ENCODE data around the gene HERC4. TPM values are rescaled to one million over a fixed set of nuclear protein-coding genes. Genes with fewer than 3 reads are reported as not detected.

Gene HERC4
- total and polyA plus RNA-seq, 9 of the 15 experiments (the other 6 are each of a cell fraction or from before 2014, with no cell fraction given) = 12.5 to 33.5 (median 22.8) TPM

DNA sequence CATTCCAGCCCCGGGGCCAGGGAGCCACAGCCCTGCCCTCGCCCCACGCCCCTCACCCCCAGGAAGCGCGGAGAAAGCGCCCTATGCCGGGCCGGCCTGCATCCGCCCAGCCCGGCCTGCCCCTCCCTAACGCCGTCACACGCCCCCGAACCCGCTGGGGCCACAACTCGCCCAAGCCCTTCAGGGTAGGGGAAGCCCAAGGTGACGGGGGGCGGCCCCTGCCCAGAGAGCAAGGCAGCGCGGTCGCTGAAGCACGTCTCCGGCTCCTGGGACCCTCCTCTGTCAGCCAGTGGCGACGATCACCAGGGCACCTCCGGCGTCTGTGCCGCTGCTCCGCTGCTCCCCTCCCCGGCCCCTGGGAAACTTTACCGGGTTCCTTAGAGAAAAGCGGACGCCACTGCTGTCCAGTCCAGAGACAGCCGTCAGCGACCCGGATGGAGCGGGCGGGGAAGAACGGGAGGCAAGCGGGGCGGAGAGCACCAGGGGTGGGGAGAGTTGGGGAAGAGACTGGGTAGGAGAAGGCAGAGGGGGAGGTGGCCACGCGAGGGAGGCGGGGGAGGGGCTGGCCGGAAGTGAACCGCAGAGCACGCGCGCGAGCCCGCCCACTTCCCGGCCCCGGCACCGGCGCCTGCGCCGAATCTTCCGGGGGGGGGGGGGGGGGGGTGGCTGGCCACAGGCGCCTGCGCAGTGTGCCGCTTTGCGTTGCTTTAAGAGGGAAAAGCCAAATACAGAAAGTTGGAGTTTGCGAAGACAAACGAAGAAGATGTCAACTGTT, at the start of gene HERC4 (continued):
- TF ChIP-seq ZBTB5 (IDR thresholded peaks at IDR 0.05) (no peak), ERF (CRISPR knock-in tag; IDR thresholded peaks at IDR 0.05) (no peak), PATZ1 (CRISPR knock-in tag; IDR thresholded peaks at IDR 0.05; ENCODE audit: borderline replicate concordance) (no peak), PCBP2 (IDR thresholded peaks at IDR 0.05; ENCODE audit: low read depth, low read length, poor library complexity, severe bottlenecking) (no peak), BRF2 (IDR thresholded peaks at IDR 0.05; ENCODE audit: borderline replicate concordance, insufficient read depth, insufficient read length) (no peak), MECOM (CRISPR knock-in tag; IDR thresholded peaks at IDR 0.05) (no peak), ASH1L (IDR thresholded peaks at IDR 0.05; ENCODE audit: borderline replicate concordance, low read depth, partially characterized antibody) (no peak), KDM4B (IDR thresholded peaks at IDR 0.05; ENCODE audit: borderline replicate concordance in 2 of 2, low read depth in 1 of 2) (no peak; a peak in 2 of 4 replicates), ZNF165 (CRISPR knock-in tag; IDR thresholded peaks at IDR 0.05; ENCODE audit: borderline replicate concordance) (no peak), ZKSCAN1 (IDR thresholded peaks at IDR 0.05; ENCODE audit: low read depth, low read length) (peak; percentile 29; the same call in 1 of the 2 replicates), STAG1 (CRISPR knock-in tag; IDR thresholded peaks at IDR 0.05; ENCODE audit: borderline replicate concordance) (no peak), ZNF583 (CRISPR knock-in tag; IDR thresholded peaks at IDR 0.05) (no peak), MCM7 (IDR thresholded peaks at IDR 0.05) (no peak), RAD21 (CRISPR knock-in tag; conservative IDR thresholded peaks at IDR 0.05 in 1 of 2, IDR thresholded peaks at IDR 0.05 in 1 of 2) (no peak; a peak in 1 of 4 replicates), RBFOX2 (IDR thresholded peaks at IDR 0.05; ENCODE audit: low read depth, low read length) (peak; percentile 94), FOS (IDR thresholded peaks at IDR 0.05; ENCODE audit: extremely low read depth, insufficient read length) (no peak), SREBF1 (IDR thresholded peaks at IDR 0.05; ENCODE audit: borderline replicate concordance, low read depth, low read length) (0 out of 2 replicates have a peak, but pooled peaks have one; percentile 15), TAF1 (IDR thresholded peaks at IDR 0.05; ENCODE audit: control insufficient read depth, extremely low read depth, insufficient read depth, low read length, severe bottlenecking) (peak; percentile 81), KDM5B (IDR thresholded peaks at IDR 0.05; ENCODE audit: insufficient replicate concordance, low read depth, low read length) (peak; percentile 76), TBP (optimal IDR thresholded peaks at IDR 0.05; ENCODE audit: low read depth, low read length) (peak; percentile 52), KLF13 (tag; IDR thresholded peaks at IDR 0.05; ENCODE audit: borderline replicate concordance, low read depth) (peak; percentile 33; the same call in 1 of the 2 replicates), PHTF2 (CRISPR knock-in tag; IDR thresholded peaks at IDR 0.05) (no peak)
